NCI-H2227 (cell line): ENCODE measurements around the gene EFNB2.
A peak's percentile ranks its signal among the peaks of the same experiment; 100 is the strongest.

ENCODE experiments used
- DNase-seq: peaks from one replicate; lab custom pipeline; 2025; ENCODE audit not compliant: unreplicated experiment; lab: John Stamatoyannopoulos, UW

Gene EFNB2

GRCh38 chr13:106487129-106487528 lies 48.3 kb downstream of the EFNB2 start:
- no peak for DNase-seq

- DNase-seq: no peak
These were observed 49.2 kb downstream of the EFNB2 start for GRCh38 chr13:106486287-106486686.

GRCh38 chr13:106484537-106485193 lies 50.8 kb downstream of the EFNB2 start:
- DNase-seq: no peak

GRCh38 chr13:106484084-106484483 lies 51.4 kb downstream of the EFNB2 start:
- no peak for DNase-seq

GRCh38 chr13:106481919-106482318 lies 53.5 kb downstream of the EFNB2 start:
- DNase-seq: no peak

- DNase-seq: no peak
These were observed 55.0 kb downstream of the EFNB2 start for GRCh38 chr13:106480351-106480910.

GRCh38 chr13:106479929-106480328 lies 55.5 kb downstream of the EFNB2 start:
- DNase-seq: no peak

- no peak for DNase-seq
These were observed 57.3 kb downstream of the EFNB2 start for GRCh38 chr13:106478116-106478515.

- DNase-seq: no peak
These were observed 58.2 kb downstream of the EFNB2 start for GRCh38 chr13:106477303-106477702.

- DNase-seq: no peak
These were observed 59.6 kb downstream of the EFNB2 start for GRCh38 chr13:106475852-106476251.

GRCh38 chr13:106474912-106475311 lies 60.5 kb downstream of the EFNB2 start:
- DNase-seq: no peak

- DNase-seq: no peak
These were observed 62.3 kb downstream of the EFNB2 start for GRCh38 chr13:106473154-106473553.

- DNase-seq: no peak
These were observed 62.8 kb downstream of the EFNB2 start for GRCh38 chr13:106472621-106473020.

- no peak for DNase-seq
These were observed 63.4 kb downstream of the EFNB2 start for GRCh38 chr13:106471957-106472543.

- DNase-seq: no peak
These were observed 64.9 kb downstream of the EFNB2 start for GRCh38 chr13:106470576-106470975.

GRCh38 chr13:106468744-106469590 lies 66.5 kb downstream of the EFNB2 start:
- no peak for DNase-seq

- DNase-seq: no peak
These were observed 67.3 kb downstream of the EFNB2 start for GRCh38 chr13:106468207-106468606.

- DNase-seq: peak; percentile 49
These were observed 67.9 kb downstream of the EFNB2 start for GRCh38 chr13:106467427-106468122.

GRCh38 chr13:106466691-106467426 lies 68.6 kb downstream of the EFNB2 start:
- no peak for DNase-seq

GRCh38 chr13:106464076-106464475 lies 71.4 kb downstream of the EFNB2 start:
- no peak for DNase-seq
